CD4-positive, alpha-beta T cell (primary cell): ENCODE measurements around the gene HABP4. TPM values are rescaled to one million over a fixed set of nuclear protein-coding genes. Genes with fewer than 3 reads are reported as not detected.

Experiments used
- ATAC-seq: fragments of 200-7000 bp; cut with Tn5 transposase; one replicate; pipeline ENCODE4 v1.10.0; 2022; ENCODE audit warnings: mild to moderate bottlenecking; ENCODE audit not compliant: poor library complexity
- CTCF ChIA-PET: fragments of 350-600 bp; sonication (Branson Sonifier 250); formaldehyde crosslinking; loops from one replicate; lab custom pipeline; 2021; ENCODE audit warnings: antibody characterized with exemption, inconsistent platforms; lab: Charles Lee
- POLR2A ChIA-PET: fragments of 350-600 bp; sonication (Branson Sonifier 250); formaldehyde crosslinking; loops from one replicate; lab custom pipeline; 2021; ENCODE audit warnings: antibody characterized with exemption, inconsistent platforms; lab: Charles Lee
- DNase-seq, 14 experiments: peaks; one replicate each; pipeline ENCODE4 v3.0.0-alpha.2; 2013 to 2020; ENCODE audit warnings: mixed read lengths in 2 of 14
- H3K27ac ChIP-seq, 2 donors: one replicate each; pipeline versions ENCODE4 v1.5.1 to v1.7.0; 2013; ENCODE audit warnings: low read length in 2 of 2, low read depth in 1 of 2, mild to moderate bottlenecking in 1 of 2
- H3K27me3 ChIP-seq, 2 experiments: 1 replicate in 1 of 2; 2 replicates in 1 of 2; pipeline versions ENCODE4 v1.6.1 to v1.7.0; 2013; ENCODE audit warnings: low read length in 2 of 2, control low read depth in 1 of 2, mild to moderate bottlenecking in 1 of 2, moderate library complexity in 1 of 2; ENCODE audit not compliant: insufficient read depth in 2 of 2, control insufficient read depth in 1 of 2
- H3K36me3 ChIP-seq: one replicate; pipeline ENCODE4 v1.6.1; 2013; ENCODE audit warnings: low read length, control low read depth; ENCODE audit not compliant: insufficient read depth
- H3K4me1 ChIP-seq: one replicate; pipeline ENCODE4 v1.6.1; 2013; ENCODE audit warnings: low read length, control low read depth; ENCODE audit not compliant: insufficient read depth
- H3K4me3 ChIP-seq: one replicate; pipeline ENCODE4 v1.5.1; 2013; ENCODE audit warnings: mild to moderate bottlenecking, low read length, moderate library complexity
- H3K9me3 ChIP-seq, 2 experiments: 1 replicate in 1 of 2; 2 replicates in 1 of 2; pipeline versions ENCODE4 v1.6.1 to v1.7.0; 2013; ENCODE audit warnings: low read length in 2 of 2, mild to moderate bottlenecking in 2 of 2, control low read depth in 1 of 2, moderate library complexity in 1 of 2; ENCODE audit not compliant: control insufficient read depth in 1 of 2, insufficient read depth in 1 of 2
- H3K27ac Mint-ChIP-seq: one replicate; pipeline ENCODE4 v1.8.0; 2020; ENCODE audit warnings: mixed read lengths
- H3K27me3 Mint-ChIP-seq: one replicate; pipeline ENCODE4 v1.8.0; 2021; ENCODE audit warnings: mixed read lengths
- H3K36me3 Mint-ChIP-seq: one replicate; pipeline ENCODE4 v1.8.0; 2021; ENCODE audit warnings: low read depth, mixed read lengths
- H3K4me1 Mint-ChIP-seq: one replicate; pipeline ENCODE4 v1.8.0; 2021; ENCODE audit warnings: low read depth, mixed read lengths
- H3K4me3 Mint-ChIP-seq: one replicate; pipeline ENCODE4 v1.8.0; 2020; ENCODE audit warnings: mild to moderate bottlenecking, mixed read lengths
- H3K9me3 Mint-ChIP-seq: one replicate; pipeline ENCODE4 v1.8.0; 2020; ENCODE audit warnings: mixed read lengths
- CTCF ChIP-seq: fragments of 200-600 bp; IDR thresholded peaks from one replicate; pipeline ENCODE4 v1.8.0; 2022; ENCODE audit warnings: antibody characterized with exemption, mild to moderate bottlenecking
- intact Hi-C, 2 experiments: fragments of 100-400 bp; cut with DNase I in 1 of 2; cut with micrococcal nuclease in 1 of 2; formaldehyde crosslinking; loops; one replicate each; pipeline versions ENCODE4 v1.15.1 to v1.9.0; 2023 to 2025; cut with DNase I, micrococcal nuclease
- total RNA-seq, 174 experiments: library from RNA in 2 of 174; stranded (reverse) in 2 of 174; gene quantifications; one replicate each; pipeline ENCODE4 v1.2.3 and lab custom pipeline; 2021 to 2026

HABP4 gene
- total RNA-seq, 2 experiments from 2014 or later = 29.7 to 31.7 TPM

GRCh38 chr9:96462541-96462940, 12.6 kb downstream of the HABP4 start:
- no peak overlapping the region for H3K4me3 Mint-ChIP-seq
- ATAC-seq (no peak), DNase-seq (no peak)
- intact Hi-C loops = no loop called here
- Histone ChIP-seq H3K4me1 (no peaks in the 10 kb centered on the region), H3K9me3 (no peaks in the 10 kb centered on the region), H3K36me3 (peaks cover 32% of the 10 kb centered on the region), H3K27me3 (no peaks in the 10 kb centered on the region), H3K4me3 (no peak overlapping the region), H3K27ac (no peak overlapping the region)
- H3K27ac Mint-ChIP-seq = no peak overlapping the region
- H3K4me1 Mint-ChIP-seq = peaks cover 7% of the 10 kb centered on the region
- CTCF ChIA-PET = interaction anchor here (1.6 kb wide), 1 partner anchor 10 kb away, joined by 3 read pairs; no protein-coding TSS in a partner anchor
- H3K9me3 Mint-ChIP-seq = no peaks in the 10 kb centered on the region
- H3K36me3 Mint-ChIP-seq = peaks cover 72% of the 10 kb centered on the region
- no peak for TF ChIP-seq CTCF
- no peaks in the 10 kb centered on the region for H3K27me3 Mint-ChIP-seq
- POLR2A ChIA-PET = no interaction called here

GRCh38 chr9:96464426-96464825, 14.5 kb downstream of the HABP4 start:
- H3K27me3 Mint-ChIP-seq = no peaks in the 10 kb centered on the region
- TF ChIP-seq CTCF = no peak
- H3K4me1 Mint-ChIP-seq = peaks cover 7% of the 10 kb centered on the region
- Histone ChIP-seq H3K27ac (no peak overlapping the region), H3K27me3 (no peaks in the 10 kb centered on the region), H3K4me1 (no peaks in the 10 kb centered on the region), H3K4me3 (no peak overlapping the region), H3K9me3 (no peaks in the 10 kb centered on the region), H3K36me3 (peaks cover 31% of the 10 kb centered on the region)
- intact Hi-C loops = no loop called here
- no peak overlapping the region for H3K4me3 Mint-ChIP-seq
- H3K9me3 Mint-ChIP-seq = no peaks in the 10 kb centered on the region
- no peak overlapping the region for H3K27ac Mint-ChIP-seq
- H3K36me3 Mint-ChIP-seq = peaks cover 75% of the 10 kb centered on the region
- ChIA-PET CTCF (no interaction called here), POLR2A (no interaction called here)
- no peak for DNase-seq
- ATAC-seq = no peak

- H3K4me3 Mint-ChIP-seq = no peak overlapping the region
- POLR2A ChIA-PET = no interaction called here
- no peak overlapping the region for H3K27ac ChIP-seq
- TF ChIP-seq CTCF = no peak
- CTCF ChIA-PET = interaction anchor here (1.4 kb wide), 1 partner anchor 9 kb away, joined by 3 read pairs; no protein-coding TSS in a partner anchor
- intact Hi-C loops = no loop called here
- H3K27ac Mint-ChIP-seq = no peak overlapping the region
- H3K9me3 ChIP-seq = no peaks in the 10 kb centered on the region
- ATAC-seq = no peak
- no peaks in the 10 kb centered on the region for H3K4me1 Mint-ChIP-seq
- H3K4me1 ChIP-seq = no peaks in the 10 kb centered on the region
- no peaks in the 10 kb centered on the region for H3K27me3 Mint-ChIP-seq
- no peak for DNase-seq
- no peaks in the 10 kb centered on the region for H3K9me3 Mint-ChIP-seq
- peaks cover 47% of the 10 kb centered on the region for H3K36me3 ChIP-seq
- no peak overlapping the region for H3K4me3 ChIP-seq
- peaks cover 61% of the 10 kb centered on the region for H3K36me3 Mint-ChIP-seq
- H3K27me3 ChIP-seq = no peaks in the 10 kb centered on the region
Measured at GRCh38 chr9:96467784-96468183, 17.8 kb downstream of the HABP4 start.
